ENCODE results near the gene CMTM3. TPM values are rescaled to one million over a fixed set of nuclear protein-coding genes. Genes with fewer than 3 reads are reported as not detected.

The CMTM3 gene
- total and polyA plus RNA-seq, 9 of the 15 experiments (the other 6 are each of a cell fraction or from before 2014, with no cell fraction given), result 4.6 to 33.4 (median 17.5) TPM

GRCh38 chr16:66636199-66636598 lies 31.7 kb downstream of the CMTM3 start:
- Histone ChIP-seq H3K27me3 (ENCODE audit: control insufficient read depth in 2 of 2, insufficient read depth in 2 of 2, low read length in 2 of 2) (no peaks in the 10 kb centered on the region), H3K9me1 (ENCODE audit: control insufficient read depth, insufficient read depth, low read length) (peaks cover 4% of the 10 kb centered on the region), H3K27ac (ENCODE audit: extremely low read depth, low read depth, low read length) (no peak overlapping the region), H3K9ac (ENCODE audit: insufficient read depth in 1 of 2, low read depth in 2 of 2, low read length in 2 of 2) (no peak overlapping the region), H3K79me2 (ENCODE audit: control insufficient read depth, insufficient read depth, low read length) (no peaks in the 10 kb centered on the region), H2AFZ (ENCODE audit: low read depth, low read length) (no peak overlapping the region), H3K4me1 (replicated peaks in 1 of 2; ENCODE audit: control insufficient read depth in 2 of 2, insufficient read depth in 2 of 2, low read length in 2 of 2) (peaks cover 14 to 28% of the 10 kb centered on the region in 2 experiments), H3K4me3 (no peak overlapping the region), H3K36me3 (ENCODE audit: control insufficient read depth, insufficient read depth, low read length) (peaks cover 4% of the 10 kb centered on the region; the same call in 1 of the 3 replicates), H3K9me3 (replicated peaks; ENCODE audit: control insufficient read depth, insufficient read depth, low read depth, low read length) (no peaks in the 10 kb centered on the region), H3K4me2 (ENCODE audit: insufficient read depth, low read length) (no peak overlapping the region), H4K20me1 (replicated peaks; ENCODE audit: control insufficient read depth, insufficient read depth, low read length) (no peaks in the 10 kb centered on the region)
- TF ChIP-seq ZNF146 (CRISPR knock-in tag; IDR thresholded peaks at IDR 0.05; ENCODE audit: unreplicated experiment) (no peak), ZNF174 (CRISPR knock-in tag; IDR thresholded peaks at IDR 0.05) (no peak), TAF9B (IDR thresholded peaks at IDR 0.05; ENCODE audit: partially characterized antibody) (no peak), SMARCB1 (IDR thresholded peaks at IDR 0.05; ENCODE audit: insufficient read length, low read depth) (no peak), GTF2B (IDR thresholded peaks at IDR 0.05; ENCODE audit: extremely low read depth, insufficient read length) (no peak), SETDB1 (IDR thresholded peaks at IDR 0.05; ENCODE audit: low read length) (no peak), ZFX (CRISPR knock-in tag; IDR thresholded peaks at IDR 0.05) (no peak), U2AF2 (optimal IDR thresholded peaks at IDR 0.05; ENCODE audit: low read depth, low read length) (no peak), SMARCE1 (IDR thresholded peaks at IDR 0.05) (no peak), ZNF280A (IDR thresholded peaks at IDR 0.05; ENCODE audit: low read depth, partially characterized antibody) (no peak), FOXA3 (CRISPR knock-in tag; conservative IDR thresholded peaks at IDR 0.05 in 1 of 2, IDR thresholded peaks at IDR 0.05 in 1 of 2) (no peak), TRIM28 (IDR thresholded peaks at IDR 0.05) (no peak), RBM22 (IDR thresholded peaks at IDR 0.05; ENCODE audit: low read depth, low read length, poor library complexity, severe bottlenecking) (no peak), FOSL1 (tag; conservative IDR thresholded peaks at IDR 0.05) (no peak), PTBP1 (IDR thresholded peaks at IDR 0.05; ENCODE audit: low read depth, low read length) (no peak), ZNF121 (CRISPR knock-in tag; conservative IDR thresholded peaks at IDR 0.05) (no peak)
- TF ChIP-seq, protein P1, sequence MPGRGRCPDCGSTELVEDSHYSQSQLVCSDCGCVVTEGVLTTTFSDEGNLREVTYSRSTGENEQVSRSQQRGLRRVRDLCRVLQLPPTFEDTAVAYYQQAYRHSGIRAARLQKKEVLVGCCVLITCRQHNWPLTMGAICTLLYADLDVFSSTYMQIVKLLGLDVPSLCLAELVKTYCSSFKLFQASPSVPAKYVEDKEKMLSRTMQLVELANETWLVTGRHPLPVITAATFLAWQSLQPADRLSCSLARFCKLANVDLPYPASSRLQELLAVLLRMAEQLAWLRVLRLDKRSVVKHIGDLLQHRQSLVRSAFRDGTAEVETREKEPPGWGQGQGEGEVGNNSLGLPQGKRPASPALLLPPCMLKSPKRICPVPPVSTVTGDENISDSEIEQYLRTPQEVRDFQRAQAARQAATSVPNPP (IDR thresholded peaks at IDR 0.05; ENCODE audit: borderline replicate concordance, insufficient read depth, insufficient read length), result no peak
- intact Hi-C loops (cut with micrococcal nuclease), result no loop called here
- POLR2A ChIA-PET, result interaction anchor here (1.3 to 2.4 kb wide), 2 partner anchors 15 to 25 kb away, joined by 3 to 8 read pairs; no protein-coding TSS in a partner anchor
- no TSS peak for BruUV-seq (replicated peaks)
- in situ Hi-C loops (cut with MboI), result no loop called here
- WGBS (ENCODE audit: insufficient coverage, low coverage, missing lambda C conversion rate), result 77% methylated on average over 5 of the region's 5 CpGs
- FAIRE-seq (no peak), DNase-seq (ENCODE audit: extremely low read depth in 1 of 4, low spot score in 3 of 4) (no peak), ATAC-seq (no peak)
- CTCF ChIA-PET (ENCODE audit: low intra/inter-chr PET ratio), result no interaction called here
